ENCODE measurements around the gene OR5H14. TPM values are rescaled to one million over a fixed set of nuclear protein-coding genes. Genes with fewer than 3 reads are reported as not detected.

Gene OR5H14
- total RNA-seq, 1 donor from 2014 or later, result not detected

Other genes starting within 250 kb of the OR5H14 start
- 20.5 TPM for gene RIOX2, start 175.0 kb upstream of the OR5H14 start, total RNA-seq
- not detected for gene GABRR3, start 112.2 kb upstream of the OR5H14 start, total RNA-seq
- not detected for gene OR5AC2, start 60.3 kb upstream of the OR5H14 start, total RNA-seq
- not detected for gene OR5H1, start 16.8 kb upstream of the OR5H14 start, total RNA-seq
- gene OR5H15, start 19.2 kb downstream of the OR5H14 start, total RNA-seq, result not detected
- not detected for gene OR5H6, start 116.8 kb downstream of the OR5H14 start, total RNA-seq
- gene OR5H2, start 135.0 kb downstream of the OR5H14 start, total RNA-seq, result not detected
- gene OR5K4, start 206.4 kb downstream of the OR5H14 start, total RNA-seq, result not detected
- not detected for gene OR5K3, start 243.2 kb downstream of the OR5H14 start, total RNA-seq

Measured in lower lobe of right lung (tissue), 1 donor.